Lower leg skin (tissue), 4 donors: ENCODE data around the gene BNIP3. TPM values are rescaled to one million over a fixed set of nuclear protein-coding genes. Genes with fewer than 3 reads are reported as not detected.

Source experiments
- DNase-seq, 2 donors: peaks; one replicate each; pipeline ENCODE4 v3.0.0-alpha.2; 2019; ENCODE audit warnings: low spot score in 2 of 2
- H3K4me3 ChIP-seq: fragments of 200-600 bp; sonication (generic); 2 replicates; pipeline ENCODE4 v1.5.1; 2017; ENCODE audit warnings: mild to moderate bottlenecking, low read depth; ENCODE audit not compliant: poor library complexity, severe bottlenecking
- POLR2A ChIP-seq, 2 donors: fragments of 450-650 bp; IDR thresholded peaks; one replicate each; pipeline ENCODE4 v1.6.1; 2016 to 2017; ENCODE audit warnings: antibody characterized with exemption in 2 of 2, mild to moderate bottlenecking in 1 of 2, moderate library complexity in 1 of 2
- WGBS, 2 donors: methylation state at CpG; one replicate each; pipeline ENCODE4 v1.1.5; 2018; 5-methylcytosine and 5-hydroxymethylcytosine counted together
- intact Hi-C: fragments of 100-400 bp; cut with DNase I; formaldehyde crosslinking; loops from one replicate; pipeline ENCODE4 v1.15.0; 2023; ENCODE audit warnings: low total_unique reads
- total RNA-seq, 4 donors: library from RNA; depleted of rRNA; stranded (reverse); fragments of >200 nt; gene quantifications; one replicate each; pipeline ENCODE4 v1.1.0, GENCODE V29; 2016
- TF ChIP-seq, protein P1 (sequence below), 3 donors: fragments of 450-650 bp; IDR thresholded peaks; one replicate each; pipeline ENCODE4 v1.5.1; 2016; ENCODE audit warnings: antibody characterized with exemption in 3 of 3, mild to moderate bottlenecking in 3 of 3, moderate library complexity in 2 of 3

BNIP3 gene
- total RNA-seq, 4 donors from 2014 or later: 78.4 to 241 (median 168) TPM

DNA sequence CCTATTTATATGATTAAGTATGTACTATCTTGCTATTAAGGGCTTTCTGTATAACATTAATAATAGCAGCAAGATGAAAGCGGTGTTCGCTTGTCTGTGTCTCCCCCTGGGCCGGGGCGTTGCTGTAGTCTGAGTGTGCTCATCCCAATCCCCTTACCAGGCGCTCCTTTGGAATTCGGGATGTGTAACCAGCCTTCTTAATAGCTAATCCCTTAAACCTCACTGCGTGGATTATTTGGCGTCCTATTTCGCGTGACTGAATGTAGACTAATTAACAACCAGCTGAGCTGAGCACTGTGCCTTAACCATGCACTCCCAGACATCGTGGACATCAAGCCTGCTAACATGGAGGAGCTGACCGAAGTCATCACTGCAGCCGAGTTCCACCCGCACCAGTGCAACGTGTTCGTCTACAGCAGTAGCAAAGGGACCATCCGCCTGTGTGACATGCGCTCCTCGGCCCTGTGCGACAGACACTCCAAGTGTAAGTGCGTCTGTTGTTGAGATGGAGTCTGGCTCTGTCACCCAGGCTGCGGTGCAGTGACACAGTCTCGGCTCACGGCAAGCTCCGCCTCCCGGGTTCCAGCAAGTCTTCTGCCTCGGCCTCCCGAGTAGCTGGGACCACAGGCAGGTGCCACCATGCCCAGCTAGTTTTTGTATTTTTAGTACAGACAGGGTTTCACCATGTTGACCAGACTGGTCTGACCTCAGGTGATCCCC lies 36.6 kb downstream of the BNIP3 start:
- peak in 1 of 2 donors; percentile 82 for DNase-seq
- 94 to 96% methylated on average over 28 of the region's 28 CpGs for WGBS, 2 donors
- intact Hi-C loops: no loop called here

DNA sequence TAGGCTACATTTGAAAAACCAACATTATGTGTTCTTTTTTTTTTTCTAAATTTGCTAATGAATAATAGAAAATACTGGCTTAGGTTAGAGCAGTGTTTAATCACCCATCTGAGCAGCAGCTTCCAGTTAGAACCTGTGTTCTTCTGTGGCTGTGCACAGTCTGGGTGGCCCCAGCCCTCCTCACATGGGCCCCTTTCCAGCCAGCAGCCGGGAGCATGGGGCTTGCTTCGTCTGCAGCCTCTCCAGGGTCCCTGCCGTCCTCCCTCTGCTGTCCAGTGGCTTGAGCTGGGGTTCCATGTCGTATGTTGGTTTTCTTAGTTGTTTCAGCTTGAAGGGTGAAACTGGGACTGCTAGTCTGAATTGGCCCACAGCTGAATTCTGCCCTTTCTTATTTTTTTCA lies 37.3 kb downstream of the BNIP3 start:
- H3K4me3 ChIP-seq: no peak overlapping the region
- peak in 1 of 2 donors; percentile 12 for DNase-seq
- TF ChIP-seq POLR2A (IDR thresholded peaks at IDR 0.05): no peak
- TF ChIP-seq, protein P1, sequence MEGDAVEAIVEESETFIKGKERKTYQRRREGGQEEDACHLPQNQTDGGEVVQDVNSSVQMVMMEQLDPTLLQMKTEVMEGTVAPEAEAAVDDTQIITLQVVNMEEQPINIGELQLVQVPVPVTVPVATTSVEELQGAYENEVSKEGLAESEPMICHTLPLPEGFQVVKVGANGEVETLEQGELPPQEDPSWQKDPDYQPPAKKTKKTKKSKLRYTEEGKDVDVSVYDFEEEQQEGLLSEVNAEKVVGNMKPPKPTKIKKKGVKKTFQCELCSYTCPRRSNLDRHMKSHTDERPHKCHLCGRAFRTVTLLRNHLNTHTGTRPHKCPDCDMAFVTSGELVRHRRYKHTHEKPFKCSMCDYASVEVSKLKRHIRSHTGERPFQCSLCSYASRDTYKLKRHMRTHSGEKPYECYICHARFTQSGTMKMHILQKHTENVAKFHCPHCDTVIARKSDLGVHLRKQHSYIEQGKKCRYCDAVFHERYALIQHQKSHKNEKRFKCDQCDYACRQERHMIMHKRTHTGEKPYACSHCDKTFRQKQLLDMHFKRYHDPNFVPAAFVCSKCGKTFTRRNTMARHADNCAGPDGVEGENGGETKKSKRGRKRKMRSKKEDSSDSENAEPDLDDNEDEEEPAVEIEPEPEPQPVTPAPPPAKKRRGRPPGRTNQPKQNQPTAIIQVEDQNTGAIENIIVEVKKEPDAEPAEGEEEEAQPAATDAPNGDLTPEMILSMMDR (IDR thresholded peaks at IDR 0.05): no peak
- intact Hi-C loops: no loop called here
- WGBS, 2 donors: 86 to 89% methylated on average over 4 of the region's 4 CpGs

More for the DNA sequence above, 36.6 kb downstream of the BNIP3 start:
- TF ChIP-seq, protein P1 (IDR thresholded peaks at IDR 0.05): no peak
- no peak for TF ChIP-seq POLR2A (IDR thresholded peaks at IDR 0.05)
- no peak overlapping the region for H3K4me3 ChIP-seq

DNA sequence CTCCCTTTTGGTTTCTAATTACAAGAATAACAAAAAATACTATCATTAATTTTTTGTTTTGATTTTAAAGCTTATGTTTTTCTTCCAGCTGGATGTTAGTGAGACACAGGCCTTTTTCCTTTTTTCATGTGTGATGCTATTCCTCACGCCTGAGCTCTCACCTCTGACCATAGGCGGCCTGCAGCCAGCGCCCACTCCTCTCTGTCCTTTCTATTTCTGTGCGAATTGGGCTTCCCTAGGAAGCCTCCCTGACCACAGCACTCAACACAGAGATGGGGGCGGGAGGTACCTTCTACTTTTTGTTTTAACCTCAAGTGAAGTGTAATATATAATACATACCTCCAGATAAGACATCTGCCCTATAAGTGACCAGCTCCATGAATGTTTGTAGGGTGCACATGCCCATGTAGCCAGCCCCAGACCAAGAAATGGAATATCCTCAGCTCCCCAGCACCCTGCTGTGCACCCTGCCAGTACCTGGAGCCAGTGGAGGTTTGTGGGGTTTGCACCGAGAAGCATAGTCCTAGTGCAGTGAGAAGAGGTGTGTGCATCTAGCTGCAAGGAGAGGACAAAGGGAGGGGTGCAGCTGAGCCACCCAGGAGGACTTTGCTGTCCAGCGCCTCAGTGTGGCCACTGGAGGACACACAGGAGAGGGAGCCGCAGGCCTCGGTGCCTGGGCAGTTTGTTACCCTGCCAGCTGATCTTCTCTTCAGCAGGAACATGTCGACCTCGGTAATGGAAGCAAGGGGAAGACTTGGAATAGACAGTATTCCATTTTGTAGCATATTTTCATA lies 38.5 kb downstream of the BNIP3 start:
- H3K4me3 ChIP-seq: no peak overlapping the region
- WGBS, 2 donors: 85% methylated on average over 11 of the region's 11 CpGs
- intact Hi-C loops: no loop called here
- TF ChIP-seq POLR2A (IDR thresholded peaks at IDR 0.05): no peak
- TF ChIP-seq, protein P1 (IDR thresholded peaks at IDR 0.05): no peak
- peak in 1 of 2 donors; percentile 68 for DNase-seq

DNA sequence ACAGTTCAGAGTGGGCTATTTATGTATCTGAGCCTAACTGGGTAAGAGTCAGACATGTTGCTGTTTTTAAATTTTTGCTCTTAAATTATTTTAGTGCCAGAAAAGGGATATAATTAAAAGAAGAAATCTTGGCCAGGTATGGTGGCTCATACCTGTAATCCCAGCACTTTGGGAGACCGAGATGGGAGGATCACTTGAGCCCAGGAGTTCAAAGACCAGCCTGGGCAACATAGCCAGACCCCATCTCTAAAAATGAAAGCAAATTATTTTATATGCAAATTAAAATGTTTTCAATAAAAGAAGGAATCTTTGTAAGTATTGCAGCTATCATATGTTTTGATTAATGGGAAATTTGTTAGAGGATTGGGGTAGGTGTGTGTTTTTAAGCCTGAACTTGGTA lies 39.3 kb downstream of the BNIP3 start:
- intact Hi-C loops: no loop called here
- H3K4me3 ChIP-seq: no peak overlapping the region
- peak in 1 of 2 donors; percentile 2 for DNase-seq
- TF ChIP-seq, protein P1 (IDR thresholded peaks at IDR 0.05): no peak
- TF ChIP-seq POLR2A (IDR thresholded peaks at IDR 0.05): no peak
- WGBS, 2 donors: 98 to 100% methylated on average over 1 of the region's 1 CpG

DNA sequence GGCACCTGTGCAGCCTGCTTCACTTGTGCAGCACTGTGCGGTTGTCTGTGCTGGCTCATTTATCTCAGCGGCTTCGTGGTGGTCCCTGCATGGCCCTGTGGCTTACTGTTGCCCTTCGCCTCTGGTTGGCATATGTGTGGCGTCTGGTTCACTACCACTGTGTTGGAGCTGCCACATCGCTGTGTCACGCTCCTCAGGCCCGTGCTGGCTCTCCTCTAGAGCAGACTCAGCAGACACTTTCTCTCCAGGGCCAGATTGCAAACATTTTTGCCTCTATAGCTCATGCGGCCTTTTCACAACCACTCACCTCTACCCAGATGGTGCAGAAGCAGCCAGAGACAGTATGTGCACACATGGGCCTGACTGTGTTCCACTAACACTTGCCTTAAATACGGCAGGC lies 43.0 kb downstream of the BNIP3 start:
- DNase-seq: peak in 1 of 2 donors; percentile 48
- H3K4me3 ChIP-seq: no peak overlapping the region
- no peak for TF ChIP-seq POLR2A (IDR thresholded peaks at IDR 0.05)
- TF ChIP-seq, protein P1 (IDR thresholded peaks at IDR 0.05): no peak
- intact Hi-C loops: no loop called here
- WGBS, 2 donors: 93 to 94% methylated on average over 10 of the region's 10 CpGs
